ENCODE results near the gene C14orf119.

C14orf119 gene

DNA sequence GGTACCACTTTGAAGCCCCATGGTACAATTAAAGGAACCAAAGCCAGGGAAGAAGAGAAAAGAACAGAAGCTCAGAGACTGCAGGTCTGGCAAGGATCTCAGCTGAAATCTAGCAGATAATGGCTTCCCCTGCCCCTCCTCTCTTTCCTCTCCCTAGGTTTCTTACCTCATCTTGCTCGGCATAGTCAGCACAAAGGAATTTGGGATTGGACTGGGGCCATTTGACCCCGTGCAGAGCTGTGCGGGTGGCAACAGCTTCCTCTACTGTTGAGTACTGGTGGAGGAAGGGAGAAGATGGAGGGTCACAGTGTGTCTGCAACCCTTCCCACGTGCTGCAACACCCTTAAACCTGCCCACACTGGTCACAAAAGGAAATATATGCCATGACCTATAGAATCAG lies 33.3 kb upstream of the C14orf119 start:
- no peak for DNase-seq

DNA sequence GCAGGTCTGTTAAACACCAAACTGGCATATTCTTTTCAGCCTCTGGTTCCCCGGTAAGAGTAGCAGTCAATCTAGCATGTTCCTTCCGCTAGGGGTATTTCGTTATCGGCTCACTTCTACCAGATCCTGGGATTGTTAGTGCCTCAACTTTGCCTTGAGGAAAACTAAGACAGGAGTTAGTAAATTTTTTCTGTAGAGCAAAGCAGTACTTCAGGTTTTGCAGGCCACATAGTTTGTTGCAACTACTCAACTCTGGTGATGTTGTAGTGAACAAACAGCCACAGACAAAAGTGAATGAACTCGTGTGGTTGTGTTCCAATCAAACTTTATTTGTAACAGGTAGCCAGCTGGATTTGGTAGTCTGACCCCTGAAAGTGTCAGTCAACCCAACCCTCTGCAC lies 31.7 kb upstream of the C14orf119 start:
- no peak for DNase-seq

DNA sequence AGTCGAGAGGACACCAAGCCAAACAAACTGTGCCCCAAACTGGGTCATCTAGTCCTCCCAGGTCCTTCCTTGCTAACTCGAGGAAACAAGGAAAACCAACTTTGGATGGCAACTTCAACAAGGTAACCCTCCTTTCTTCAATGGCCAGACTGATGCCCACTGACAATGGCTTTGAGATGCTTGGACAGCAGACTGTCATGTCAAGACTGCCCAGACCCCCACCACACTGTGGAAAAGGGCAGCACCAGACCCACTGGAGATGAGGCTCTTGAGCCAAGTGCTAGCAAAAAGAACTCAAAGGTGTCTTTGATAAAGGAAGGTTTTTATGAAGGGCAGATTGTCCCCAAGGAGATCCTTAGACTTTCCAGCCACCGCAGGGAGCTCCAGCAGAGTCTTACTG lies 28.9 kb upstream of the C14orf119 start:
- no peak for DNase-seq

DNA sequence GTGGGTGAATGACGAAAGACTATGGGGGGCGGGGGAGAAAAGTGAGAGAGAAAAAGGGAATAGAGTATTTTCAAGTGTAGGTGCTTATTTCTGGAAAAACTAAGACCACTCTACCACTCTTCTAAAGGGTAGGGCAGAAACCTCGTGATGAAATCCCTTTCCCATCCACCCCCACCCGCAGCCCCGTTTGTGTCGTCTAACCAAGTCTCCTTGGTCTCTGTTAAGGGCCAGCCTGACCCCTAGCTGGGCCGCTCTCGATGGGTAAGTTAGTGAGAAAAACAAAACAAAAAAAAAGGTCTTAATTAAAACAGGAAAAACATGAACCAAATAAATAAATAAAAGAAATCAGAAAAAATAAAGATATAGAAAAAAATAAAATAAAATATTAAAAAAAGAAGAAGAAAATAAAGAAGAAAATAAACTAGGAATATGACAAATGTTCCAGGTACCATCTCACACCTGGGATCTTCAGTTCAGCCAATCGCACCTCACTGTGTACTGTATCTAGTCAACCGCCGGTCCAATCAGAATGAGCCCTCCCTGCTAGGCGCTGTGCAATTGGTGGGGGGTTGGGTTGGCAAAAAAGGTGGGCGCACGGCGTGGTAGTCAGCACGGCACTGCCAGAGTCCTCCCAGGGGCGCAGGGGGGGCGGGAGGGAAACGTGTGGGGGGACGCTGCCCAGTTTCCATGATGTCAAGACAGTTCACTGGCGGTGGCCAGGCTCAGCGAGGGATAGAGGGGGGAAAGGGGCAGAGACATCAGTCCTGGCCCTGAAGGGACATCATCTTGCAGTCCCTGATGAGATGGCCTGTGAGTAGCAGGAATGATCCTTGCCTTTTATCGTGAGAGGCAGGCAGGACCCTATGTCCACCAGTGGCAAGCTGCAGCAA lies 28.2 kb upstream of the C14orf119 start:
- DNase-seq = no peak

DNA sequence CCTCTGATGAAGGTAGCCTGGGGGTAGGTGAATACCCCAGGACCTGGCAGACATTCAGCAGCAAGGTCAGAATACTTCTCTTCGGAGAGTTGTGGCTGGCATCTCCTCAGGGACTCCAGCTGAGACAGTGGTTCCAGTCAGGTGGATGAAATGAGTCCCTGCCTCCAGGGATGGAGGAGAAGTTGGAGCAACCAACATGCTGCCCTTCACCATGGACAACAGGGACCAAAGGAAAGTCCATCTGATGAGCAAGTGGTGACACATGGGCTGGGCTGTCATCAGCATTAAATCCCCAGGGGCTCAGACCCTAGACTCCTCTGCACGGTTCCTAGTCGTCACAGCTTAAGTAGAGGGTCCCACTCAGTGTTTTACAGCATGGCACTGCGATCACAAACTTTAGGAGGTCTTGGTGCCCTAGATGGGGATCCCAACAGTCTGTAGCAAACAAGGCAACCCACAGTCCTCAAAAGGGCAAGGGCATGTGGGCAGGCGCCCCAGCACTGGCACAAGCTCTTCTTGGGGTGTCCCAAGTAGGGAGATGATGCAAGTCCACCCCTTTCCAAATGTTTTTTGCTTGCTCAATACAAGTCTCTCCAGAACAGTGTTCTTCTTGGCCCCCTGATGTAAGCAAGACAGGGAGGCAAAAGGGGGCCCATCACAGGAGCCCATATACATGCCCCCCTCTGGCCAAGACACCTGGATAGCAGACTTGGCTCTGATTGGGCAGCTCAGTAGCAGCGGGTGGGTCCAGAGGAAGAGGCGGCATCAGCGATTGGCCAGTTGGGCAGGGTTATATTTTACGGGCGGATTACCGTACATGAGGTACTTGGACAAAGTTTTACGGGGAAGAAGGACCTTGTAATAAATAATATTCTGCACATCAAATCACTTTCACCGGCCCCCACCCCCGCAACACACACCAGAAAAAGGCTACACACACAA lies 27.2 kb upstream of the C14orf119 start:
- DNase-seq = no peak

DNA sequence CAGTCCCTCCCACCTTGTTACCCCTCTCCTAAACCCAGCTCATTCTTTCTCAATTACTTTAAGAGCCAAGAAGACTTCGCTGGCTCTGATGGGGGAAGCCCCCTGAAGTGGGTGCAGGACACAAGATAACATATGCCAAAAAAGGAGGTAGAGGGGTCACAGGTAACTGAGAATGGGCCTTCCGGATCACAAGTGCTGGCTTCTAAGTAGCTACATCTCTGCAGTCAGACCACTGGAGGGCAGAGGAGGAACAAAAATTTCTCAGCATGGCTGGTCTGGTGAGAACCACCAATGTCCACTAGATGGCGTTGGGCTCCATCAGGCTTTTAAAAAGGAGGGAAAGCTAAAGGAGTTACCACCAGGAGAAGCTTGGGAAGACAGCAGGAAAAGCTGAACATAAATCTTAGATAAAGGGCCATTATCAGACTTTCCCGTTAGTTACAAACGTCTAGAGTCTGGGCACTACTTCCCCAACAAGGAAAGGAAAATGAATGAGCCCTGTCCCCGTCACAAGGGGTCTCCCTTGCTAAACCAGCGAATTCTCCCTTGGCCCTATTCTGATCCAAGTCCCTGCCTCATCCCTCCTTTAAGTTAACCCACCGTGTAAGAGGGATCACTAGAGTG lies 26.4 kb upstream of the C14orf119 start:
- DNase-seq = no peak

DNA sequence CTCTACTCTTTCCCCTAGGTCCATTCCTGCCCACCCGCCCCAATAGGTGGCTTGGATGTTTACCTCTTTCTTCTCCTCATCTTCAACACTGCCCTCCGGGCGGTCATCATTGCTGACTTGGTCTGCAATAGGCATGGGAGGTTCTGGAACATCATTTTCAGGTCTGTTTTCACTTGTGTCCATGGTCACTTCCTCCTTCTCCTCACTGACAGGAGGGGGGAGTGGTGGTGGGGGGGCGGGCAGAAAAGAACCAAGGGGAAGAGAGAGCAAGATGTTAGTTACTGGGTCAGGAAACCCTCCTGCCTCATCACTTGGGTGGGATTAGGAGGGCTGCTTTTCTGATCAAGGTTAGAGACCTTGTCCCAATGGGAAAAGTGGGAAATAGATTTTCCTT lies 25.9 kb upstream of the C14orf119 start:
- DNase-seq = no peak

DNA sequence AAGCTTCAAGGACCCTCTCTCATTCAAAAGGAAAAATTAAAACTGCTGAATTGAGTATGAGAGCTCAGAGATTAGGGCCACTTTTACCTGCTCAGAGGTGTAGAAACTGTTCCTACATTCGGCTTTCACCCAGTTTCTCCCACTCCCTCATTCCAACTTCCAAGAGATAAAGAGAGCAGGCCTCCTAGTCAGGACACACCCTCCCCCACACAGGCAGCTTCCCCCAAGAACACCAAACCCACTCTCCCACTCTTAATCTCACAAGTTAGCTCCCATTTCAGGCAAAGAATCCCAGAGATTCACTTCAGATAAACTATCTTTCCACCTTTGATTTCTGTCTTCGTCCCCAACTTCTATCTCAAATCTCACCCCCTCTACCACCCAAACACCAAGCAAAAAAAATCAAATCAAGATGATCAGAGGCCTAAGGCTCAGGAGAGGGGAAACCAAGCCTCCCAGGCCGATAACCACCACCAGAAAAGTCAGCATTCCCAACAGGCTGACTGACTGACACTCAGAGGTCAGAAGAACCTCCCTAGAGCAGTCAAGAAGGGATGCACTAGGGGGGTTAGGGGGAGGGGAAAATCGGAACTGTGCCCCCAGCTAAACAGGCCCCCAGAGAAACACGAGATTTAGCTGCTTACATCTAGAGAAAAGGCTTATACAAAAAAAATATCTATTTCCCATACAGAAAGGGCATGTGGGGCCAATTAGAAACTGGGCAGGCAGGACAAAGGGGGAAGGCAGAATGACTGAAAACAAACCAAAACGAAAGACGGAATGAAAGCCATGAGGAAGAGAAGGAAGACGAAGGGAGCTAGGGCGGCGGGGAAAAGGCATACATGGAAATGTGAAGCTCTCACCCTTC lies 24.8 kb upstream of the C14orf119 start:
- DNase-seq = no peak

DNA sequence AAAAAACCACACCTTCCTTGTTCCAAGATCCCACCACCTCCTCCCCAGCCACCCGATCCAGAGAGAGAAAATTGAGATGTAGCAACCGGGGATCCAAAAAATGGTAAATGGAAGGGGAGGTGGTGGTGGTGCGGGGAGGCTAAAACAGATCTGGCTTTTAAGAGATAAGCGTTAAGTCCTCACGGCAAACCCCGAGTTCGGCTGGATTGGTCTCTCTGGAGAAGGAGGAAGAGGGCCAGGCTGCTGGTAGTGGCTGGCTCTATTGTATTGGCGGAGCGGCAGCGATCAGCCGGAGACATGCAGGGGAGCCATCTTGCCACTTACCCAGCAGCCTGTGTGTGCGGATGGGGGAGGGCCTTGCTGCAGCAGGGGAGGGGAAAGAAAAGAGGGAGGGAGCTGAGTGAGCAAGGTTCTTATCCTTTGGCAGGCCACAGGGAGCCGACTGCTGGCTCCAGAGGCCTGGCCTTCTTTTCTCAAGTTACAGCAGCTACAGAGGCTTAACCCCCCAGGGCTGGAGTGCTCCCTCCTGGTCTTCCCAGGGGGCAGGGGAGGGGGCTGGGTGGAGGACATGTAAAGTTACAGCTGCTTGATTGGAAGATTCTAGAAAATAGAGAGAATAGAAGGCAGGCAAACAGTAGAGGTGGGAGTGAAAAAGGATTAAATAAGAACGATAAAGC lies 23.9 kb upstream of the C14orf119 start:
- DNase-seq = no peak

DNA sequence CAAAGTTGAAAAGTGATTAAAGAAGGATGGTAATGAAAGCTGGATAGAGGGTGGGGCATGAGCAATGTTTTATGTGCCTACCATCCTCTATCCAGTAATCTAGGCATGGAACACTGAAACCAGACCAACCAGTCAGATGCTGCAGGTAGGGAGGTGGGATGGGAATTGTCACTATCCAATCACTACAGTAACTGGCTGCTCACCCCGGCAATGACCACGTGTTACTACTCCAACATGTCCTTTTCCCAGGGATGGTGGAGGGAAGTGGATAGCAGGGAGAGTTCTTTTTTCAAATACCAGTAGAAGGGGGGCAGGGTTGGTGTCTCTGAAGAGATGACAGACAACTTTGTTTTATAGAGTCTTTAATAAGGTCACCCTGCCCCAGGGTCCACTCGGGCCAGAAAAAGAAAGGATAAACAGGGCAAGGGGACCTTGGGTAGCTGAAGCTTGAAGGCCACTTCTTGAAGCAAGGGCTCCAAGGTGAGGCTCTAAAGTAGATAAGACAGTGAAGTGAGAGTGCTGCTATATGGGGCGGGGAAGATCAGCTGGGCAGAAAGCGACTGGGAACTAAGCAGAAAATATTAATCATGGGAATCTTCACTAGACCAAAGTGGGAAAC lies 23.3 kb upstream of the C14orf119 start:
- no peak for DNase-seq

DNA sequence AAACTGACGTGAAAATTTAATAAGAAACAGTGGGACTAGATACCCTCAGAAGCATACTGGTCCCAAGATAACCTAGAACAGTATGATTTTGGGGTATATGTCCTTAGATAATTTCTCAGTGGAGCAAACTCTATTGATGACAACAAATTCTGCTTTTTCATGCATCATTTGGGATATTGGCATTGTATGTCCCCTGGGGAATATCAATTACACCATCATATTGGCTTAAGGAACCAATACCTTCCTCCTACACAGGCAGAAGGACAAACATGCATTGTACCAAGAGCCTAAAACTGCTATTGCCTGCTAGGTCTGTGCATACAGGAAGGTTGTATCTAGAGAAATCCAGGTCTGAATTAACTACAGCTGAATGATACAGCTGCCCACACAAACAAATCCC lies 20.4 kb upstream of the C14orf119 start:
- DNase-seq = no peak

DNA sequence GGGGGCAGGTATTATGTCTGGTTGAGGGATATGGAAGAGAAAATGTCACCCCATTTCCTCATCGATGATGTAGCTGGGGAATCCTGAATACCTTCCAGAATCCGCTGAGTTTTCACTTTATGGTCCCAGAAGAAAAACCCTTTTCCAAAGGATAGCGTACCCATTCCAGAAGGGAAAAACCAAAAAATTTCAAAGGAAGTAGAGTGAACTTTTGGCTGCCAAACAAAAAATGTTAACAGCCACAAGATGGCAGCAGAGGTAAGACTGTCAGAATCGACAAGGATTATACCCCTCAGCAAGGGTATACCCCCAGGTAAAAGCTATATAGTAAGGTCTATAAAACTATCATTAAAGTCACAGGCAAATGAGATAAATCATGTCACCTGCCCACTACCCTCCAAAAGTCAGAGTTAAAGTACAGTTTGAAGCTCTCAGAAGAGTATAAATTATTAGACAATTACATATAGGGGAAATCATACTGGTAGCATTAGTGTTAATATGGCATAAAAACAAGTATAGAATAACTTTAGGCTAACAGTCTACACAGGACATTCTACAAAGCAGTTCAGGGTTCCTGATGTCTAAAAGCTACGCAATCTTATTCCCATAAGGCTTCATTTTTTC lies 18.4 kb upstream of the C14orf119 start:
- no peak for DNase-seq

DNA sequence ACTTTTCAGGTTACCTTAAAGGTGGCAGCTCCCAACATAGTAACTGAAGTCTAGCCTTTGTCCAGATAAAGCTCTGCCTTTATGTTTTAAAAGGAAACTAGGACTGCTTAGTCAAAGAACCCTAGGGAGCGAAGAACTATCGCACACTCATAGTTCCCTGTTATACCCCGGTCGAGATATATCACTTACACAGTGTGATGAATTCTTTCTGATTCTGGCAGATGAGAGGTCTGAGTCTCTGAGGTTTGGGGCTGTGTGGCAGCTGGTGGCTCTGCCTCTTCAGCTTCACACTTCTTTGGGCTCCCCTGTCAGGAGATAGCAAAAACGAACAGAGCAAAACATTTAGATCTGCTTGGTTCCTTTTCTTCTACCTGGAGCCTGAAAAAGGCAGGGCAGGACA lies 17.3 kb upstream of the C14orf119 start:
- no peak for DNase-seq

DNA sequence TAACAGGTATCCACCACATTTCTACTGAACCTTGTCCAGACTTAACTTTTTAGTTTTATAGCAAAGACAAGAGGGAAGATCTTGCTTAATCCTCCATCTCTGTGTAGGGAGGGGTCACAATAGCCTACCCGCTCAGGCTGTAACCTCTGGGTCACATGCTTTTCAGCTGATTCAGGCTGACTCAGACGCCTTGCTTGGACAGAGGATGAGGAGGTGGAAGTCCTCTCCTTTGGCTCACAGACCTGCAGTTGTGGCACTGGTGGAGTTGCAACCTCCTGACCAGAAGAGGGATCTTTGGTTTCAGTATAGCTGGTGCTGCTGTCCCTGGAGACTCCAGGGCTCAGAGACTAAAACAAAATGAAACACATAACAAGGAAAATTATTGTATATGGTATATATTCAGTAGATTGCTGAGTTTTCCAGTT lies 16.6 kb upstream of the C14orf119 start:
- DNase-seq = no peak

DNA sequence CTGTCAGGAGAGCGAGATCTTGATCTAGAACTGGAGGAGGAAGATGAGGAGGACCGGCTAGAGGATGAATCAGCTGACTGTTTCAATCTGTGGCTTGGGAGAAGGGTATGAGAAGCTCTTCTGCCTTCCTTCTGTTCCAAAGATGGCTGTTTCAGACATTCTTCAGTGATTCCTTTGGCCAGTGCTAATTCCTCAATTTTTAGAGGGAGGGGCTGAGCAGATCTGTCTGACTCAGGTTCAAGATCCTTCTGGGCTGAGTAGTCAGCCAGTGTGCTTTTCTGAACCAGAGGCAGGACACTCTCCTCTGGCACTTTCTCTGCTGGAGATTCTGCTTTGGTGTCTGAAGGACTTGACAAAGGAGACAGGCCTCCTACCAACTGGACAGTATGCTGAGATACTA lies 15.6 kb upstream of the C14orf119 start:
- DNase-seq = no peak

DNA sequence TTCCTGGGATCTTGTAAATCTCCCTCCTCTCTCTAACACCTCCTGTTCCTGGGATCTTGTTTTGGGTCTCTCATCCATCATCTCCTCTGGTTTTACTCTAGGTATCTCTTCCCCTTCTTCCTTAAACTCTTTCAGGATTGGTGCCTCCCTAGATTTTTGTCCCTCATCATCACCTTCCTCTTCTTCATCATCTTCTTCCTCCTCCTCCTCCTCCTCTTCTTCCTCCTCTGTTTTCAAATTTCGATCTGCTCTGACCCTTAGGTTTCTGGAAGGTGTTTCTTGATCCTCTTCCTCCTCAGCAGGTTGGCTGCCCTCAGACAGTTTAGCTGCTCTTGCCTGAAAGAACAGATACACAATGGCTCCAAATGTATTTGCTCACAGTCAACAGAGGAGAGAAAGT lies 14.8 kb upstream of the C14orf119 start:
- DNase-seq = no peak

DNA sequence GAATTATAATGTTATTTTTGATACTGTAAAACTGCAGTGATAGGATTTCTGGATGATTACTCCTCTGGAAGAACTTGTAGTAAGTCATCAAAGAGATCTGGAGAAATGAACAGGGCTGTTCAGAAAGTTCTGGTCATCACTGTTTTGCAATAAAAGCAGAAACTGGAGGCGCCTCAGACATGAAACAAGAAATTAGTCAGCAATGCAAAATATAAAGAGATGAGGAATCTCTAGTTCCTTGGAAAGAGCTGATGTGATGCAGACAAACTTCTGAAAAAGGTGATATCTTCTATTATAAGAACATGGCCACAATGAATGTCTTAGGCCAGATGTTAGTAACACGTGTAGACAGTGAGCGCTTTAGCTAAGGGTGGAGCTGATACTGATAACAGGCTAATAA lies 9.8 kb upstream of the C14orf119 start:
- DNase-seq = no peak

DNA sequence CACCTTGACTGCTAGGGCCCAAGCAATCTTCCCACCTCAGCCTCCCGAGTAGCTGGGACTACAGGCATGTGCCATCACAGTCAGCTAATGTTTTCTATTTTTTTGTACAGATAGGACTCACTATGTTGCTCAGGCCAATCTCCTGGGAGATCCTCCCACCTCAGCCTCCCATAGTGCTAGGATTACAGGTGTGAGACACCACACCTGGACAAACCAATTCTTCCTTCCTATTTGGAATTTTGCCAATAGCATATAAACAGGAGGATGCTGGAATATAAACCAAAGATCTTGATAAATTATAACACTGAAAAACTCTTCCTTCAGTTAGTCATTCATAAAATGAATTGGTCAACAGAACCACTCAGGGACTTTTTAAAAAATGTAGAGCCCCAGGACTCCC lies 8.7 kb upstream of the C14orf119 start:
- DNase-seq = no peak

DNA sequence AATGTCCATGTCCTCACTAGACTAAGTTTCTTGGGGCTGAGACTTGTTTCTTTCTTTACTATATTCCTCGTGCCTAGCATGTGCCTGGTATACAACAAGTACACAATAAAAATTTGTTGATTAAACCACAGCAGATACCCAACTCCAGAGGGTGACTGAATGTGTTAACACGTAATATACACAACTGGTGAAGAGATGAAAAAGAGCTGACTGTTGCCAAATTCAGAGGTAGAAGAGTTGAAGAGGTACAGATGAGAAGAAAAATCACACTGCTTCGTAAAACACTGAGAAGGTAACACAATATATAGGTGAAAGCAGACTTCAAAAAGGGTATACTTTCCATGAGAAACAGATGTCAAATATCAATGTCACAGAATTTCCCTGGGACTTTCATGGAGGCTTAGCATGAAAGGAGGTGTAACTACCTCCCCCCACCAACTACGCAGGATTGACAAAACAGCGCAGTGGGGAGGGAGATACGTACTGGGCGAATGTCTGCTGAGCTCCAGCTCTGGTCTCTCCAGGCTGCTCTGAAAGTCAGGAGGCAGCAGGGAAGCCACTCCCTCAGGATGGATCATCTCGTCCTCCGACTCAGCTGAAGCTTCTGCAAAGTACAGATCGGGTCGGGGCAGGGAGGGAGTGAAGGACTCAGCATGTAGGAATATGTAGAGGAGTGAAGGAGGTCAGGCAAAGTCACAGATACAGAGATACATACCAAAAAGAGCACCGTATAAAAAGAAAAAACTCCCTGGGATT lies 5.6 kb upstream of the C14orf119 start:
- DNase-seq = no peak

DNA sequence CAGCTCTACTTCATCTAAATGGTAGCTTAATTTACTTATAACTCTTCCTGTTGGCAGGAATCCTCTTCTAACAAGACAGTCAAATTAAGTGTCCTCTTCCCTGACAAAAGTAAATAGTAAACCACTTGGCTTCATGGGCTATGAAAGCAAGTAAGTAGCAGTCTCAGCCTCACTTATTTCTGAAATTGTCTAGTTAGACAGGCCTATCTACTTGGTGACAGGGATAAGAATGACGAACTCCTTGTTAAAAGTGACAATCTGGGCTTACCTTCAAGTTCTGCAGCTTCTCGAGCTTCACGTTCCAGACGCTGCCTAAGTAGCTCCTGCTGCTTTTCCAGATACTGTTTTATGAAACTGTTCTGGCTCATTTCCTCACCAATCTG lies 5.1 kb upstream of the C14orf119 start:
- DNase-seq = no peak
